CD4-positive, CD25-positive, alpha-beta regulatory T cell (primary cell): ENCODE data around the gene SLC49A3. TPM values are rescaled to one million over a fixed set of nuclear protein-coding genes. Genes with fewer than 3 reads are reported as not detected.
A peak's percentile ranks its signal among the peaks of the same experiment; 100 is the strongest.
"Not testable (repeated sequence)": the region's sequence is repeated elsewhere in the genome, so short reads cannot be mapped to it uniquely, and the experiment has no call there.

ENCODE experiments used
- ATAC-seq, 2 donors: fragments of 150-1000 bp; cut with Tn5 transposase; one replicate each; pipeline ENCODE4 v1.10.0; 2021; ENCODE audit warnings: low read depth in 2 of 2, moderate number of reproducible peaks in 2 of 2, moderate library complexity in 1 of 2
- DNase-seq, 3 donors: peaks; one replicate each; pipeline versions ENCODE4 v3.0.0 to v3.0.0-alpha.2; 2012 to 2022; ENCODE audit warnings: mixed read lengths in 1 of 3
- H3K27ac ChIP-seq: one replicate; pipeline ENCODE4 v1.7.0; 2013; ENCODE audit warnings: mild to moderate bottlenecking, low read length; ENCODE audit not compliant: insufficient read depth, poor library complexity, severe bottlenecking
- H3K27me3 ChIP-seq: one replicate; pipeline ENCODE4 v1.7.0; 2013; ENCODE audit warnings: low read length; ENCODE audit not compliant: control insufficient read depth, insufficient read depth
- H3K36me3 ChIP-seq: one replicate; pipeline ENCODE4 v1.7.0; 2013; ENCODE audit warnings: mild to moderate bottlenecking, low read length, moderate library complexity; ENCODE audit not compliant: control insufficient read depth, insufficient read depth
- H3K4me1 ChIP-seq: 2 replicates; pipeline ENCODE4 v1.7.0; 2013; ENCODE audit warnings: mild to moderate bottlenecking, low read length; ENCODE audit not compliant: insufficient read depth, control insufficient read depth, poor library complexity, severe bottlenecking
- H3K4me3 ChIP-seq: one replicate; pipeline ENCODE4 v1.7.0; 2013; ENCODE audit warnings: low read depth, mild to moderate bottlenecking, low read length, moderate library complexity
- H3K9me3 ChIP-seq, 2 experiments: 1 replicate in 1 of 2; 2 replicates in 1 of 2; pipeline ENCODE4 v1.7.0; 2013; ENCODE audit warnings: low read length in 2 of 2, mild to moderate bottlenecking in 1 of 2, moderate library complexity in 1 of 2; ENCODE audit not compliant: control insufficient read depth in 2 of 2
- H3K27ac Mint-ChIP-seq, 3 donors: one replicate each; pipeline ENCODE4 v1.8.0; 2020 to 2022; ENCODE audit warnings: mild to moderate bottlenecking in 3 of 3, mixed read lengths in 3 of 3, moderate library complexity in 2 of 3
- H3K27me3 Mint-ChIP-seq: one replicate; pipeline ENCODE4 v1.8.0; 2022; ENCODE audit warnings: mild to moderate bottlenecking, mixed read lengths
- H3K36me3 Mint-ChIP-seq: one replicate; pipeline ENCODE4 v1.8.0; 2020; ENCODE audit warnings: mixed read lengths
- H3K4me1 Mint-ChIP-seq, 4 donors: one replicate each; pipeline ENCODE4 v1.8.0; 2020 to 2022; ENCODE audit warnings: mixed read lengths in 4 of 4, mild to moderate bottlenecking in 1 of 4
- H3K4me3 Mint-ChIP-seq, 4 donors: one replicate each; pipeline ENCODE4 v1.8.0; 2020 to 2022; ENCODE audit warnings: mild to moderate bottlenecking in 4 of 4, mixed read lengths in 4 of 4, moderate library complexity in 3 of 4
- H3K9me3 Mint-ChIP-seq, 7 donors: one replicate each; pipeline ENCODE4 v1.8.0; 2020 to 2022; ENCODE audit warnings: mixed read lengths in 7 of 7, mild to moderate bottlenecking in 3 of 7, moderate library complexity in 2 of 7
- polyA plus RNA-seq, 4 donors: library from polyadenylated mRNA; unstranded; fragments of 300-500 nt; fragmentation: Illumina TruSeq; gene quantifications; one replicate each; pipeline ENCODE4 v1.2.3, GENCODE V29; 2021
- total RNA-seq: library from RNA; stranded (reverse); gene quantifications from one replicate; pipeline ENCODE4 v1.2.3, GENCODE V29; 2022

Gene SLC49A3
- total and polyA plus RNA-seq, 5 donors from 2014 or later: 0.32 to 2.6 (median 0.69) TPM

GRCh38 chr4:649293-649625 lies 39.7 kb downstream of the SLC49A3 start:
- no peak overlapping the region for H3K27ac ChIP-seq
- H3K27me3 ChIP-seq: no peaks in the 10 kb centered on the region
- no peak overlapping the region for H3K27ac Mint-ChIP-seq
- DNase-seq (no peak), ATAC-seq (no peak)
- no peaks in the 10 kb centered on the region for H3K4me1 ChIP-seq
- H3K36me3 Mint-ChIP-seq: no peaks in the 10 kb centered on the region
- no peak overlapping the region for H3K4me3 ChIP-seq
- peaks cover 0 to 5% (median 1%) of the 10 kb centered on the region in 4 donors for H3K4me1 Mint-ChIP-seq
- H3K27me3 Mint-ChIP-seq: peaks cover 22% of the 10 kb centered on the region
- no peak overlapping the region for H3K4me3 Mint-ChIP-seq
- no peaks in the 10 kb centered on the region for H3K9me3 ChIP-seq
- H3K9me3 Mint-ChIP-seq: peaks cover 0 to 8% (median 0%) of the 10 kb centered on the region in 7 donors
- no peaks in the 10 kb centered on the region for H3K36me3 ChIP-seq

- Mint-ChIP-seq H3K4me1 (peaks cover 0 to 5% (median 1%) of the 10 kb centered on the region in 4 donors), H3K36me3 (no peaks in the 10 kb centered on the region), H3K9me3 (peaks cover 0 to 8% (median 0%) of the 10 kb centered on the region in 7 donors), H3K27ac (no peak overlapping the region), H3K27me3 (peaks cover 22% of the 10 kb centered on the region), H3K4me3 (no peak overlapping the region)
- H3K4me1 ChIP-seq: no peaks in the 10 kb centered on the region
- ATAC-seq: no peak
- H3K36me3 ChIP-seq: no peaks in the 10 kb centered on the region
- no peak overlapping the region for H3K27ac ChIP-seq
- H3K4me3 ChIP-seq: no peak overlapping the region
- DNase-seq: no peak
- H3K9me3 ChIP-seq: no peaks in the 10 kb centered on the region
- no peaks in the 10 kb centered on the region for H3K27me3 ChIP-seq
Observed at GRCh38 chr4:648579-649292, 40.2 kb downstream of the SLC49A3 start.

- ATAC-seq (no peak), DNase-seq (no peak)
- H3K4me3 ChIP-seq: no peak overlapping the region
- Mint-ChIP-seq H3K4me3 (no peak overlapping the region), H3K9me3 (peaks cover 0 to 8% (median 2%) of the 10 kb centered on the region in 7 donors), H3K4me1 (peaks cover 0 to 5% (median 1%) of the 10 kb centered on the region in 4 donors), H3K27ac (peak overlapping the region in 1 of 3 donors; percentile 48), H3K27me3 (peaks cover 22% of the 10 kb centered on the region), H3K36me3 (no peaks in the 10 kb centered on the region)
- no peaks in the 10 kb centered on the region for H3K27me3 ChIP-seq
- no peaks in the 10 kb centered on the region for H3K9me3 ChIP-seq
- no peaks in the 10 kb centered on the region for H3K4me1 ChIP-seq
- H3K27ac ChIP-seq: no peak overlapping the region
- no peaks in the 10 kb centered on the region for H3K36me3 ChIP-seq
Observed at GRCh38 chr4:647481-647880, 41.5 kb downstream of the SLC49A3 start.

GRCh38 chr4:646460-646859 lies 42.5 kb downstream of the SLC49A3 start:
- Mint-ChIP-seq H3K36me3 (no peaks in the 10 kb centered on the region), H3K9me3 (peaks cover 0 to 8% (median 2%) of the 10 kb centered on the region in 7 donors), H3K4me1 (peaks cover 0 to 5% (median 1%) of the 10 kb centered on the region in 4 donors), H3K27ac (no peak overlapping the region), H3K4me3 (peak overlapping the region in 3 of 4 donors; percentile 68 to 87 (median 75)), H3K27me3 (peaks cover 22% of the 10 kb centered on the region)
- DNase-seq (no peak), ATAC-seq (no peak)
- Histone ChIP-seq H3K27ac (no peak overlapping the region), H3K4me1 (no peaks in the 10 kb centered on the region), H3K4me3 (peak overlapping the region; percentile 51), H3K36me3 (no peaks in the 10 kb centered on the region), H3K9me3 (peaks cover 0 to 5% of the 10 kb centered on the region in 2 experiments), H3K27me3 (no peaks in the 10 kb centered on the region)

- not testable (repeated sequence) for H3K4me1 Mint-ChIP-seq, H3K9me3 ChIP-seq, H3K36me3 ChIP-seq, ATAC-seq, H3K27ac Mint-ChIP-seq, H3K4me3 Mint-ChIP-seq, H3K27me3 ChIP-seq, H3K4me3 ChIP-seq, H3K4me1 ChIP-seq, DNase-seq, H3K27ac ChIP-seq, H3K36me3 Mint-ChIP-seq, H3K9me3 Mint-ChIP-seq
- peaks cover 16% of the 10 kb centered on the region for H3K27me3 Mint-ChIP-seq
Observed at GRCh38 chr4:642366-642765, 46.6 kb downstream of the SLC49A3 start.

GRCh38 chr4:637536-638280 lies 51.2 kb downstream of the SLC49A3 start:
- no peak overlapping the region for H3K4me3 ChIP-seq
- peak overlapping the region in 1 of 3 donors; percentile 91 for H3K27ac Mint-ChIP-seq
- H3K4me3 Mint-ChIP-seq: no peak overlapping the region

GRCh38 chr4:636628-637159 lies 52.3 kb downstream of the SLC49A3 start:
- peaks cover 0 to 17% of the 10 kb centered on the region in 2 experiments for H3K9me3 ChIP-seq
- Mint-ChIP-seq H3K36me3 (no peaks in the 10 kb centered on the region), H3K27ac (no peak overlapping the region), H3K4me1 (no peaks in the 10 kb centered on the region), H3K27me3 (no peaks in the 10 kb centered on the region), H3K4me3 (no peak overlapping the region), H3K9me3 (peaks cover 0 to 7% (median 3%) of the 10 kb centered on the region in 7 donors)
- H3K4me3 ChIP-seq: no peak overlapping the region
- H3K36me3 ChIP-seq: no peaks in the 10 kb centered on the region
- H3K27ac ChIP-seq: no peak overlapping the region
- no peaks in the 10 kb centered on the region for H3K27me3 ChIP-seq
- DNase-seq (no peak), ATAC-seq (no peak)
- no peaks in the 10 kb centered on the region for H3K4me1 ChIP-seq

More at GRCh38 chr4:637536-638280, 51.2 kb downstream of the SLC49A3 start:
- H3K36me3 ChIP-seq: no peaks in the 10 kb centered on the region
- H3K9me3 ChIP-seq: peaks cover 0 to 11% of the 10 kb centered on the region in 2 experiments
- no peaks in the 10 kb centered on the region for H3K4me1 ChIP-seq
- H3K9me3 Mint-ChIP-seq: peaks cover 0 to 5% (median 2%) of the 10 kb centered on the region in 7 donors
- no peaks in the 10 kb centered on the region for H3K36me3 Mint-ChIP-seq
- no peaks in the 10 kb centered on the region for H3K27me3 Mint-ChIP-seq
- H3K4me1 Mint-ChIP-seq: no peaks in the 10 kb centered on the region
- H3K27me3 ChIP-seq: no peaks in the 10 kb centered on the region
- DNase-seq: no peak
- ATAC-seq: no peak
- H3K27ac ChIP-seq: no peak overlapping the region
